Activated naive CD4-positive, alpha-beta T cell treated with anti-CD3 and anti-CD28 coated beads for 36 hours (primary cell): Measurements from ENCODE around the gene CRAMP1. TPM values are rescaled to one million over a fixed set of nuclear protein-coding genes. Genes with fewer than 3 reads are reported as not detected.

Experiments used
- CTCF ChIA-PET: fragments of 350-600 bp; sonication (Branson Sonifier 250); formaldehyde crosslinking; loops from one replicate; lab custom pipeline; 2021; ENCODE audit warnings: antibody characterized with exemption; lab: Charles Lee
- DNase-seq: peaks from one replicate; pipeline ENCODE4 v3.0.0-alpha.2; 2020
- H3K27ac Mint-ChIP-seq: one replicate; pipeline ENCODE4 v1.8.0; 2021; ENCODE audit warnings: mild to moderate bottlenecking, mixed read lengths
- H3K27me3 Mint-ChIP-seq: one replicate; pipeline ENCODE4 v1.8.0; 2021; ENCODE audit warnings: low read depth, mixed read lengths
- H3K36me3 Mint-ChIP-seq: one replicate; pipeline ENCODE4 v1.8.0; 2021; ENCODE audit warnings: low read depth, mixed read lengths
- H3K4me1 Mint-ChIP-seq: one replicate; pipeline ENCODE4 v1.8.0; 2021; ENCODE audit warnings: low read depth, mixed read lengths
- H3K4me3 Mint-ChIP-seq: one replicate; pipeline ENCODE4 v1.8.0; 2021; ENCODE audit warnings: mild to moderate bottlenecking, moderate library complexity, mixed read lengths
- H3K9me3 Mint-ChIP-seq: one replicate; pipeline ENCODE4 v1.8.0; 2021; ENCODE audit warnings: mixed read lengths
- intact Hi-C: fragments of 100-400 bp; cut with micrococcal nuclease; formaldehyde crosslinking; loops from one replicate; pipeline ENCODE4 v1.15.1; 2023
- total RNA-seq, 2 experiments: library from RNA; stranded (reverse); gene quantifications; one replicate each; pipeline ENCODE4 v1.2.3, GENCODE V29; 2021

Gene CRAMP1
- total RNA-seq, 2 experiments from 2014 or later, result 11.3 to 15.7 TPM

DNA sequence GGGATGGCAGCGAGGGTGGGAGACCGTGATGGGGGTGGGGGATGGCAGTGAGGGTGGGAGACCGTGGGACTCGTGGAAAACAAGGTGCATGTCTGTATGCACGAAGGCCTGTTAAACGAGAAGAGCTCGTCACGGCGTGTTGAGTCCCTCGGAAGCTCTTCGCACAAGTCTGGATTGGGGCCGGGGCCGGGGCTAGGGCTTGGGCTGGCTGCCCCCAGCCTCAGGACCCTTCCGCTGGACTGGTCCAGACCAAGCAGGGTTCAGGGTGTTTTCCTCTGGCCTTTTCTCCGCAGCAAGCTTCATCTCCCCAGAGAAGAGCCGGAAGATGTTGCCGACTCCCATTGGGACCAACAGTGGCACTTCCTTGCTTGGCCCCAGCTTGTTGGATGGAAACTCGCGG lies 58.2 kb downstream of the CRAMP1 start:
- H3K9me3 Mint-ChIP-seq, result no peaks in the 10 kb centered on the region
- H3K36me3 Mint-ChIP-seq, result peaks cover 26% of the 10 kb centered on the region
- H3K27ac Mint-ChIP-seq, result no peak overlapping the region
- intact Hi-C loops, result loop anchor here (10.0 kb wide), 1 partner anchor 336 kb away; the partner anchor contains the start of gene BAIAP3
- no peak overlapping the region for H3K4me3 Mint-ChIP-seq
- CTCF ChIA-PET, result no interaction called here
- DNase-seq, result no peak
- no peaks in the 10 kb centered on the region for H3K27me3 Mint-ChIP-seq
- no peaks in the 10 kb centered on the region for H3K4me1 Mint-ChIP-seq

DNA sequence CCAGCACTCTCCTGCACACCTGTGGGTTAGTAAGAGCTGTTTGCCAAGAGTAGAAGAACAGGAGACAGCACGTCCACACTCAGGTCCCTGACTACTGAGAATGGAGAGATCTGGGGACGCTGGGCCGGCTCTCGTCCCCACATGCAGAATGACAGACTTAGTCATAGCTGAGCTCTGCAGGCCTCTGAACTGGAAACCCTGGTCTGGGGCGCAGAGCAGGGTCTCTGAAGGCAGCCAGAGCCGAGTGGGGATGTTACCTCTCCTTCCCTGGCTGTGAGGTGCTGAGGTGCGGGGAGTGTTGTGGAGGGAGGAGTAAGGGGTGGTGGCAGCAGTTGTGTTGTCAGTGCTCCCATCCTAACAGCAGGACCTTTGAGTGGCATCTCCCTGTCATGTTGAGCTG lies 58.7 kb downstream of the CRAMP1 start:
- Mint-ChIP-seq H3K9me3 (no peaks in the 10 kb centered on the region), H3K4me3 (no peak overlapping the region), H3K36me3 (peaks cover 28% of the 10 kb centered on the region), H3K27me3 (no peaks in the 10 kb centered on the region), H3K4me1 (no peaks in the 10 kb centered on the region), H3K27ac (no peak overlapping the region)
- no peak for DNase-seq
- CTCF ChIA-PET, result no interaction called here
- intact Hi-C loops, result loop anchor here (10.0 kb wide), 1 partner anchor 336 kb away; the partner anchor contains the start of gene BAIAP3

DNA sequence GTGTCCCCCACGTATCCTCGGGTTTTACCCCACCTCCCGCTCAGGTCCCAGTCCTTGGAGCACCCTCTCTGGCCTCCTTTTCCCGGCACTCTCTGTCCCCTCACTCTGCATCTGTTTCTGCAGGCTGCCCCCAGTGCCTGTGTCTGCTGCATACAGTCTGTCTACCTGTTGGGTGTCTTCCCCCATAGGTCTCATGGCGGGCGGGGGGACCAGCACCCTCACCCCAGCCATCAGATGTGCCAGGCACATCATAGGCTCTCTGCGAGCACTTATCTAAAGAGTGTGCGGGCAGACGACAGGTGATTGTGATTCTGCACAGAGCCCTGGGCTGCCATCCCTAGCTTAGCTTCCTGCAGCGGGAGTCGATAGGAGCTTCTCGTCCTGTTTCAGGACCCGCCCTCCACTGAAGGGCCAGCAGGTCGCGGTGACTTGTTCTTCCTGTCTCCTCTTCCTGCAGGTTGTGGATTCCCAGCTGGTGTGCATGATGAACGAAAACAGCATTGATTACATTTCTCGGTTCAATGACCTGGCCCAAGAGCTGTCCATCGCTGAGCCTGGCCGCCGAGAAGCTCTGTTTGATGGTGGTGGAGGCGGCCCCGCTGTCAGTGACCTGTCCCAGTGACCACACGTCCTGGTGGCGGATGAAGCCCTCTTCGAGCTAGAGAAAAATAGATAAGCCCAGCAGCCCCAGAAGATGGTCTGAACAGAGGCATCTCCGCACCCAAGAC lies 61.4 kb downstream of the CRAMP1 start:
- Mint-ChIP-seq H3K9me3 (no peaks in the 10 kb centered on the region), H3K36me3 (peaks cover 24% of the 10 kb centered on the region), H3K4me1 (peaks cover 6% of the 10 kb centered on the region), H3K4me3 (no peak overlapping the region), H3K27me3 (no peaks in the 10 kb centered on the region), H3K27ac (no peak overlapping the region)
- intact Hi-C loops, result loop anchor here (10.0 kb wide), 1 partner anchor 339 kb away; the partner anchor contains the start of gene BAIAP3
- CTCF ChIA-PET, result interaction anchor here (1.4 kb wide), 1 partner anchor 32 kb away, joined by 4 read pairs; the partner anchor contains the start of gene MAPK8IP3
- DNase-seq, result no peak

DNA sequence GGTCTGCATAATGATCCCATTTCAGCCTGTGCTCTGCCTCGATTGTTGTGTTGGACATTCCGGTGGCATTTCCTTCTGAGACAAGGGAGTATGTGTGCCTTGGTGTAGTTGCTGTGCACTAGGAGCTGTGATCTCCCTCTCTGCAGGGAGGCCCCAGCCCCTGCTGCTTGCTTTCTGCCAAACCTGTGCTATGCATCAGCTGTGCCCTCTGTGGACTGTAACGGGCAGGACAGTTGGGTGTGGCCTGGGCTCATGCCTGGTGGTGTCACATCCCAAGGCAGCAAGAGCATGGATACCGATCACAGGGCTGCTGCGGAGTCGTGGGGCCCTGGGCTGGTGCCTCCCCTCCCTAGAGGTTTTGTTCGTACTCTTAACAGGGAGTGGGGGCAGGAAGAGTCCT lies 62.1 kb downstream of the CRAMP1 start:
- H3K36me3 Mint-ChIP-seq, result peaks cover 21% of the 10 kb centered on the region
- peaks cover 12% of the 10 kb centered on the region for H3K4me1 Mint-ChIP-seq
- CTCF ChIA-PET, result interaction anchor here (1.4 kb wide), 1 partner anchor 32 kb away, joined by 4 read pairs; the partner anchor contains the start of gene MAPK8IP3
- H3K27ac Mint-ChIP-seq, result no peak overlapping the region
- H3K27me3 Mint-ChIP-seq, result no peaks in the 10 kb centered on the region
- H3K9me3 Mint-ChIP-seq, result no peaks in the 10 kb centered on the region
- no peak overlapping the region for H3K4me3 Mint-ChIP-seq
- intact Hi-C loops, result loop anchor here (10.0 kb wide), 1 partner anchor 340 kb away; the partner anchor contains the start of gene BAIAP3
- no peak for DNase-seq

DNA sequence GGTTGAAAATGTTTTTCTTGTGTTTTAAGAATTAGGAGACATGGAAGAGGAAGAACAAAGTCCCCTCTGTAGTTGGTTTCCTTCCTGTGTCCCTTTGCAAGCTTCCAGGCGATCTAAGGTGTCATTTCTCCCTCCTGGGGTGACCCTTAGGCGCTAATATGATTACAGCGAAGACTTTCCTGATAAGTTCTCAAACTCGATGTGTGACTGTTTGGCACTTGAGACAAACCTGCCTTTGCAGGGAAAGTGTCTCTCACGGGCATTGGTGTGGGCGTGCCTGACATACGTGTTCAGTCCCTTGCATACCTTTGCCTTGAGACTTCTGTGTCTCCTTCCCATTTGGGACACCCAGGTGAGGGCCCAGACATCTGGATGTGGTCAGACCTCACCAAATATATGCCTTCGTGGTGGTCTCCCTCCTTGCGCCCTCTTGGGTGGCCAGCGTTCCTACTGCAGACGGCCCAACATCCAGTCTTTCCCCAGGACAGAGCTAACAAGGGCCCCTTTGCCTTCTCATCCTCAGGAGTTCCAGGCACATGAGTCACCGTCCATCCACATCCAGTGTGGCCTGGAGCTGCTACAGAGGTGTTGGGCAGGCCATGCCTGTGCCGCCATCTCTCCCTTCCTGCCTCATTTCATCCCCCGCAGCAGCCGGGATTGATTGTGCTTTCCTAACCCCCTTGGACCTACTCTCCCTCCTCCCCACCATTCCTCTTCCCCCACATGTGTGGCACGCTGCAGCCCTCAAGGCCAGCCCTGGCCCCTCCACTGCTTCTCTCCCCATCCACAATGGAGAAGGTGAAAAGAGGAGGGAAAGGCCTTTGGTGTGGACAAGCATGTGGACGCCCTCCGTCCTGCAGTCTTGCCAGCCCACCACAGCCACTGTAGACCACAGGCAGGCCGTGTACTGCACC lies 62.8 kb downstream of the CRAMP1 start:
- Mint-ChIP-seq H3K36me3 (peaks cover 20% of the 10 kb centered on the region), H3K4me3 (no peak overlapping the region), H3K4me1 (peaks cover 19% of the 10 kb centered on the region), H3K9me3 (no peaks in the 10 kb centered on the region), H3K27ac (no peak overlapping the region), H3K27me3 (no peaks in the 10 kb centered on the region)
- intact Hi-C loops, result loop anchor here (10.0 kb wide), 1 partner anchor 340 kb away; the partner anchor contains the start of gene BAIAP3
- CTCF ChIA-PET, result interaction anchor here (0.6 kb wide), 1 partner anchor 72 kb away, joined by 3 read pairs; no protein-coding TSS in a partner anchor
- DNase-seq, result no peak

DNA sequence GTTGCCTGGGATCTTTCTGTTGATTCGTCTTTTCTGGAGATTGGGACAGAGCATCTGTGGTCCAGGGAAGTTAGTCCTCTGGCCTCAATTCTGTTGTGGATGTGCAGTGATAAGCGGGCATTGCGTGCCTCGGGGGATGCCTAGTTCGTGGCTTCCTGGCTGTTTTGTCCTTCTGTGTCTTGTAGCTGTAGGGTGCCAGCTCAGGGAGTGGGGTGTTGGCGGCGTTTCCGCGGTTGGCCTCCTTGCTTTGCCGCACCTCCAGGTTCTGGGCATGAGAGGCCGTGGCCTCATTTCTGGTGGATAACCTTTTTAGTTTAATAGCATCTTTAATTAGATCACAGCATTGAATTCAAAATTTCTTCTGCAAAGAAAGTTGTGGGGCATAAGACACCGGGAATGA lies 64.5 kb downstream of the CRAMP1 start:
- H3K27ac Mint-ChIP-seq, result no peak overlapping the region

DNA sequence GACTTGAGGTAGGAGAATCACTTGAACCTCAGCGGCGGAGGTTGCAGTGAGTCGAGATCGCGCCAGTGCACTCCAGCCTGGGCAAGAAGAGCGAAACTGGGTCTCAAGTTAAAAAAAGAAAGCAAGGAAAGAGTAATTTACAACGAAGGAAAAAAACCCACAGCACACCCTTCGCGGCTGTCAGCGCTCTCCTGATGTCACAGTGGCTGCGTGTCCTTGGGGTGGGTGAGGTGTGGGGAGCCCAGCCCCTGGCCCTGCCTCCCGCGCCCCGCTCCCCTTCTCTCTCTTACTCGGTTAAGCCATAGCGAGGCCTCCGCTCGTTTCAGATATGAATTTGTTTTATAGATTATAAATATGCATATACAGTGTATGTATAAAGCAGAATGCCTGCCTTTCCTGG lies 65.2 kb downstream of the CRAMP1 start:
- Mint-ChIP-seq H3K4me1 (peaks cover 35% of the 10 kb centered on the region), H3K9me3 (no peaks in the 10 kb centered on the region), H3K27me3 (no peaks in the 10 kb centered on the region), H3K36me3 (peaks cover 13% of the 10 kb centered on the region), H3K4me3 (peak overlapping the region; percentile 62), H3K27ac (no peak overlapping the region)
- CTCF ChIA-PET, result interaction anchor here (0.6 to 1.9 kb wide), 4 partner anchors 20 to 1070 kb away, joined by 3 to 8 read pairs (median 4); partner anchors contain the start of gene MAPK8IP3
- intact Hi-C loops, result loop anchor here (10.0 kb wide), 1 partner anchor 343 kb away; the partner anchor contains the start of gene BAIAP3
- no peak for DNase-seq

More for the DNA sequence above, 64.5 kb downstream of the CRAMP1 start:
- intact Hi-C loops, result loop anchor here (10.0 kb wide), 1 partner anchor 342 kb away; the partner anchor contains the start of gene BAIAP3
- Mint-ChIP-seq H3K4me1 (peaks cover 33% of the 10 kb centered on the region), H3K36me3 (peaks cover 18% of the 10 kb centered on the region), H3K4me3 (peak overlapping the region; percentile 62), H3K9me3 (no peaks in the 10 kb centered on the region), H3K27me3 (no peaks in the 10 kb centered on the region)
- no peak for DNase-seq
- CTCF ChIA-PET, result interaction anchor here (0.6 to 1.9 kb wide), 2 partner anchors 21 to 29 kb away, joined by 3 to 8 read pairs; partner anchors contain the start of gene MAPK8IP3

DNA sequence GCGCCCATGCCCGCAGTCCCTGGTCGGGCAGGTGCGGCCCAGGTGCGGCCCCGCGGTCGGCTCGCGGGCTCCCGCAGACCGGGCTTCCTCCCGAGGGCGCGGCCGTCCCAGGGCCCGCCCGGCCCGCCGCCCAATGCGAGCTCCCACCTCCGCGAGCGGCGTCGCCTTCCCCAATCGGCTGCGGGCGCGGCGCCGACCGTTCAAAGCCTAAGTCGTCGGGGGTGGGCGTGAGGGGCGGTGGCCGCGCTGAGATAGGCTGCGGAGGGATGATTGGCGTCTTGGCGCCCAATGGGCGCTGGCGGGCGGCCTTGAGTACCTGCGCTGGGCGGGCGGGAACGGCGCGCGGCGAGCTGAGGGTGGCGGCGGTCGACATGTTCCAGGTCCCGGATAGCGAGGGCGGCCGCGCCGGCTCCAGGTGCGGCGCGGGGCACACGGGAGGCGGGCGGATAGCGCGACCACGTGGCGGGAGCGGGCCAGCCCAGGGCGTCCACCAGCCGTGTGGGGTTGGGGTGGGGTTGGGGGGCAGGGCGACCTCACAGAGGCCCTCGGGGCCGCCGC lies 65.9 kb downstream of the CRAMP1 start, which contains the start of gene JPT2:
Gene JPT2 (plus strand): TSS at position 338 of the 558 bp plus-strand sequence. CDS start 34 bp downstream, at position 372.
- intact Hi-C loops, result loop anchor here (1.0 to 10.0 kb wide), 7 partner anchors 27 to 343 kb away; partner anchors contain the start of genes BAIAP3, CRAMP1, EME2 and FAHD1
- peak within 1 kb of the TSS; percentile 79 for H3K27ac Mint-ChIP-seq

DNA sequence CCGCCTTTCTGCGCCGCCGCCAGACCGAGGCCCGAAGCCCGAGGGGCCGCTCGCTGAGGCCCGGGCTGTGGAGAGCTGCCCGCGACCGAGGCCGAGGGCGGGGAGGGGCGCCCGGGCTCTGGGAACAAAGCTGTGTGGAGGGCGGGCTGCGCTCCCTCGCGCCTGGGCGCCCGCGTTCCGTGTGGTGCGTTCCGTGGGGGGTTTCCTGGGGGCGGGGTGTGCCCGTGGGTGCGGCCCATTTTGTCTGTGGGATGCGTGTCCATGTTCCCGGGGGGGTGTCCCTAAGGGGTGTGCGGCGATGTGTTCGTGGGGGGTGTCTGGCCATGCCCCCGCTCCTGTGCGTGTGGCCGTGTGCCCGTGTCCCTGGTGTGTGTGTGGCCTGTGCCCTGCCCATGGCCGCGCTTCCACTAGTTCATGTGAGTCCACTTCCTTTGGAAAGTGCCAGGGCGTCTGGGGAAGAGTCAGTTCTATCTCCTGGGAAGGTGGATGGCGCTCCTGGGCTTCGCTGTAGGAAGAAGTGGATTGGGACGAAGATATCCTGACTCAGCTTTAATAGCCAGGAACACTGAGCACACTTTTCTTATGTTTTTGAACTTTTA lies 66.4 kb downstream of the CRAMP1 start:
- intact Hi-C loops, result loop anchor here (1.0 to 10.0 kb wide), 7 partner anchors 27 to 344 kb away; partner anchors contain the start of genes BAIAP3, CRAMP1, EME2 and FAHD1
- CTCF ChIA-PET, result interaction anchor here (0.7 to 1.9 kb wide), 3 partner anchors 22 to 258 kb away, joined by 3 to 8 read pairs (median 3); partner anchors contain the start of gene MAPK8IP3
- peak overlapping the region; percentile 79 for H3K27ac Mint-ChIP-seq
- no peaks in the 10 kb centered on the region for H3K9me3 Mint-ChIP-seq
- H3K27me3 Mint-ChIP-seq, result no peaks in the 10 kb centered on the region
- H3K36me3 Mint-ChIP-seq, result peaks cover 11% of the 10 kb centered on the region
- peak; percentile 41 for DNase-seq
- H3K4me1 Mint-ChIP-seq, result peaks cover 35% of the 10 kb centered on the region
- H3K4me3 Mint-ChIP-seq, result peak overlapping the region; percentile 95

More for the DNA sequence above, 65.9 kb downstream of the CRAMP1 start, which contains the start of gene JPT2:
- Mint-ChIP-seq H3K27me3 (no peaks in the 10 kb centered on the region), H3K36me3 (peaks cover 9% of the 10 kb centered on the region), H3K4me1 (peaks cover 35% of the 10 kb centered on the region), H3K4me3 (peak within 1 kb of the TSS; percentile 95), H3K9me3 (no peaks in the 10 kb centered on the region)
- DNase-seq, result peak; percentile 98
- CTCF ChIA-PET, result interaction anchor here (0.6 to 1.9 kb wide), 4 partner anchors 22 to 1069 kb away, joined by 3 to 8 read pairs (median 4); partner anchors contain the start of gene MAPK8IP3

DNA sequence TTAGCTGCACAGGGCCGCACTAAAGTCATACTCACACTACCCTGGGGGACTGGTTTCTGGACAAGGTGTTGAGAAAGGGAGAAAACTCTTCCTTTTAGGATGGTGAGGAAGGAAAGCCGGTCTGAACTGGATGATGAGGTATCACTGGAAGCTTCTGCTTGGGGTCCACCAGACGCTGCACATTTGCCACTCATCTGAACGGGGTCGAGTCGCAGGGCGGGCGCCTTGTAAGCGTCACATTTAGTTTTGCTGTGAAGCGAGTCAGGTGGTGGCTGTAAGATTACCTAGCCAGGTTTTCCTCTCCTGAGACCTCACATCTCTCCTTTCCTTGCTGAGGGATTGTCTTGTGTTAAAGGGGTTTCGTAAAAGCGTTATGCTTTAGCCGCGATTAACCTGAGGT lies 68.2 kb downstream of the CRAMP1 start:
- CTCF ChIA-PET, result no interaction called here
- Mint-ChIP-seq H3K27ac (no peak overlapping the region), H3K27me3 (no peaks in the 10 kb centered on the region), H3K4me1 (peaks cover 37% of the 10 kb centered on the region), H3K4me3 (peak overlapping the region; percentile 21), H3K36me3 (peaks cover 15% of the 10 kb centered on the region), H3K9me3 (no peaks in the 10 kb centered on the region)
- intact Hi-C loops, result no loop called here
- no peak for DNase-seq

DNA sequence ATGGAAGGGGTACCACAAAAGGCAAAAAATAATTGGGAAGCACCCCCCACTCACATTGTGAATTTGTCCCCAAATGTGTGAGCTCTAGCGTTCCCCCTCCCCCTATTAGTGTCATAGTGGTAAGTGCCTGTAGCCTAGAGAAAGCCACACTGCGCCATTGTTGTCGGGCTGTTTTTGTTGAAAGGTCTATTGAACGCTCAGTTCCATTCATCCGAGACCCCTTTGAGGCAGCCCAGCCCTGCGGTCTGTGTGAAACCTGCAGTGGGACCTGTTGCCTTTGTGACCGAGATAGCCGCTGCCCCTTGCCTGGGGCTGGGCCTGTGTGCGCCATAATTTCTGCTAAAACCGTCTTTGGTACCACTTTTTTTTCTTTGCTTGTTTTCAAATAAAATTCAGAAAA lies 68.9 kb downstream of the CRAMP1 start:
- Mint-ChIP-seq H3K36me3 (peaks cover 17% of the 10 kb centered on the region), H3K27ac (no peak overlapping the region), H3K9me3 (no peaks in the 10 kb centered on the region), H3K4me1 (peaks cover 37% of the 10 kb centered on the region), H3K4me3 (no peak overlapping the region), H3K27me3 (no peaks in the 10 kb centered on the region)
- intact Hi-C loops, result no loop called here
- DNase-seq, result no peak
- CTCF ChIA-PET, result interaction anchor here (1.3 kb wide), 1 partner anchor 26 kb away, joined by 3 read pairs; the partner anchor contains the start of gene MAPK8IP3
